B cell (primary cell): ENCODE data around the gene HDC.

Source experiments
- CTCF ChIP-seq: fragments of 200-600 bp; IDR thresholded peaks from one replicate; pipeline ENCODE4 v1.8.0; 2022; ENCODE audit warnings: antibody characterized with exemption, mild to moderate bottlenecking
- EZH2 ChIP-seq: IDR thresholded peaks from 2 replicates; pipeline ENCODE4 v1.6.1; 2012; ENCODE audit warnings: borderline replicate concordance, low read depth, mild to moderate bottlenecking, moderate library complexity, low read length; ENCODE audit not compliant: insufficient read depth, poor library complexity, severe bottlenecking

DNA sequence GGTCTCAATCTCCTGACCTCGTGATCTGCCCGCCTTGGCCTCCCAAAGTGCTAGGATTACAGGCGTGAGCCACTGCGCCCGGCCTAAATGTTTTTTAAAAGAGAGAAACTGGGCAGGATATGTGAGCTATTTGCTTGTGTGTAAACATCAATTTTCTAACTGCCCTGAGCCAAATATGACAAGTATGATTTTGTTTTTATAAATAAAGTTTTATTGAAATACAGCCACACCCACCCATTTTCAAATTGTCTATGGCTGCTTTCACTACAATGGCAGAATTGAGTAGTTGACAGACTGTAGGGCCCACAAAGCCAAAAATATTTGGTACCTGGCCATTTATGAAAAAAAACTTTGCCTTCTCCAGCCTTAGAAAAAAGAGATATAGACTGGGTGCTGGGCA is 15.9 kb upstream of the HDC start:
- TF ChIP-seq CTCF (no peak), EZH2 (no peak)
